DND-41 (cell line): Measurements from ENCODE around the gene CD69.

ENCODE experiments used
- CTCF ChIP-seq: IDR thresholded peaks from 2 replicates; pipeline ENCODE4 v1.5.1; 2012; ENCODE audit warnings: borderline replicate concordance, low read length, moderate library complexity, mild to moderate bottlenecking; ENCODE audit not compliant: poor library complexity, severe bottlenecking; ENCODE audit errors: extremely low read depth
- EZH2 ChIP-seq: IDR thresholded peaks from 3 replicates; pipeline ENCODE4 v1.6.1; 2012; ENCODE audit warnings: borderline replicate concordance, low read depth, mild to moderate bottlenecking, moderate library complexity, low read length, inconsistent platforms; ENCODE audit not compliant: severe bottlenecking

- TF ChIP-seq EZH2 (no peak), CTCF (no peak)
Measured at GRCh38 chr12:9759694-9760093, 1.0 kb downstream of the CD69 start.
